GM21619 (cell line): Measurements from ENCODE around the gene SRGAP3.

Experiments
- ATAC-seq: cut with Tn5 transposase; IDR thresholded peaks from one replicate; pipeline ENCODE4 v1.9.1; 2021; ENCODE audit not compliant: unreplicated experiment

Gene SRGAP3

GRCh38 chr3:9066775-9067174 lies 182.7 kb downstream of the SRGAP3 start:
- no peak for ATAC-seq

GRCh38 chr3:9066141-9066540 lies 183.3 kb downstream of the SRGAP3 start:
- no peak for ATAC-seq

- no peak for ATAC-seq
Measured at GRCh38 chr3:9064850-9065249, 184.6 kb downstream of the SRGAP3 start.

- ATAC-seq: no peak
Measured at GRCh38 chr3:9064251-9064650, 185.2 kb downstream of the SRGAP3 start.

DNA sequence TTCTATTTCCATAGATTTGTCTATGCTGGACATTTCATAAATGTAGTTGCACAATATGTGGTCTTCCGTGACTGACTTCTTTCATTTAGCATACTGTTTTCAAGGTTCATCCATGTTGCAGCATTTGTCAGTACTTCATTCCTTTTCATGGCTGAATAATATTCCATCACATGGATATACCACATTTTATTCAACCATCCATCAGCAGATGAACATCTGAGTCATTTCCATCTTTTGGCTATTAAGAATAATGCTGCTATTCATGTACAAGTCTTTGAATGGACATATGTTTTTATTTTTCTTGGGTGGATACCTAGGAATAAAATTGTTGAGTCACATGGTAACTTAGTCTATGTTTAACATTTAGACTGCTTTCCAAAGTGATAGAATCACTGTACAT lies 186.9 kb downstream of the SRGAP3 start:
- ATAC-seq: no peak

DNA sequence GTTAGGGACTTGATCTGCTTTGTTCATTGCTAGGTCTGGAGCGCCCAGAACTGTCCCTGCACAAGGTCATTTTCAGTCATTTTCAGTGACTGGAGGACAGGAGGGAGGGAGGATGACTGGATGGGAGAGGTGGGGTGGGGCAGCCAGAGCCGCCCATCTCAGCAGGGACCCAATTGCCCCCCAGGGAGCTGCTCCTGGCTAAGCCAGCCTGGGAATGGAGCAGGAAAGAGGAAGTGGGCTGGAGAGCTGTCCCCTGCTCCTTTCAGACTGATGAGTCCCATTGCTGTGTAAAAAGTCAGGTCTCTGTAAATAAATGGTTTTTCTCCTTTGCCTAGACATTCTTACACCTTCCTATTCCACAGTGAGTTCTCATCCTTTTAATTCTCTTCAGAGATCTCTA lies 187.8 kb downstream of the SRGAP3 start:
- ATAC-seq: no peak

DNA sequence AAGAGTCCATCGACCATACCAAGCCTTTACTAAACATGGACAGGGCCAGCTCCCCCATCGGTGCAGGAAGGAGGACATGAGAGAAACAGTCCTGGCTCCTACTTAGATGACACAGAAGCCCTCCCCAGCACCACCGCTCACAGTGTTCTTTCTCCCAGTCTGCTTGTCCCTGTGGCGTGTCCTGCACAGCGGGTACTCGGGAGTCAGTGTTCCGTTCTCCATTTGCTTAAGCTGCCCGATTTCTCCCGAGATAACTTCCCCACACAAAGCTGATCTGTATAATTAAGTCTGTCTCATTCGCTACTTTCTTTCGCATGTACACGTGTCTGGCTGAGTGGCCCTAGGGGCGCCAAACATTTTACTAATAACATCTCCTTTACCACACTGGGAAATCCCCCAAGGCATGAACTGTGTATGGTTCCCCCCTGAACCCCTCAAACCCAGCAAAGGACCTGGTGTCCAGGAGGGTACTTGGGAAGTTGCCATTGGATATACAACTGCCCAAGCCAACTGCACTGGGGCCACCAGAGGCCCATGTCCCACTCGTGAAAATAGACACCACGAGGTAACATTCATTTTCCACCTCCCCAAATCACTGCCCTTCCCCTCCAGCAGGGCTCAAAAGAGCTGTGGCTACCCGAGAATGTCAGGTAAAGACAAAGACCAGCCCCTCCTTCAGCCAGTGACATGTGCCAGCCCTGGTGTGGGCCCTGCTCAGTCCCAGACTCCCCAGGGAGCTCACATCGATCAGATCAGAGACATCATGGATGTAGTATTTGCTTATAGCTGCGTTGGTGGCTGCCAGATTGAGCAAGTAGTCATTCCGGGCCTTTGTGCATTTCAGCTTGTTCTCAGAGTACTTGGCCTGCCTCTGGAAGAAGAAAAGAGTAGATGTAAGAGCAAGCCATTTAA lies 189.7 kb downstream of the SRGAP3 start:
- ATAC-seq: no peak

DNA sequence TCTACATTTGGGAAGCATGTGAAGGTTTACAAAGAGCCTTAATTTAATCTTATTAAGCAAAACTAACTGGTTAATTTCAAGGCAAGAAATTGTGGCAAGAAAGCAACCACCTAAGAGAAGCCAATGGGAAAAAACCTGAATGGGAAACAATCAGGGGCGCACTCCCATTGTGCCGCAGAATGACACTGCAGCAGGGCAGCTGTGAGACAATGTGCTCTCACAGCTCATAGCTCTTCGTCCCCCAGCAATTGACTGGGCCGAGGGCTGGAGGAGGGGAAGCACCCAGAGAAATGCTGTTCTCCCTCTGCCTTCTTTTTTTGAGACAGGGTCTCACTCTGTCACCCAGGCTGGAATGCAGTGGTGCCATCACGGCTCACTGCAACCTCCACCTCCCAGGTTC lies 192.9 kb downstream of the SRGAP3 start:
- no peak for ATAC-seq

DNA sequence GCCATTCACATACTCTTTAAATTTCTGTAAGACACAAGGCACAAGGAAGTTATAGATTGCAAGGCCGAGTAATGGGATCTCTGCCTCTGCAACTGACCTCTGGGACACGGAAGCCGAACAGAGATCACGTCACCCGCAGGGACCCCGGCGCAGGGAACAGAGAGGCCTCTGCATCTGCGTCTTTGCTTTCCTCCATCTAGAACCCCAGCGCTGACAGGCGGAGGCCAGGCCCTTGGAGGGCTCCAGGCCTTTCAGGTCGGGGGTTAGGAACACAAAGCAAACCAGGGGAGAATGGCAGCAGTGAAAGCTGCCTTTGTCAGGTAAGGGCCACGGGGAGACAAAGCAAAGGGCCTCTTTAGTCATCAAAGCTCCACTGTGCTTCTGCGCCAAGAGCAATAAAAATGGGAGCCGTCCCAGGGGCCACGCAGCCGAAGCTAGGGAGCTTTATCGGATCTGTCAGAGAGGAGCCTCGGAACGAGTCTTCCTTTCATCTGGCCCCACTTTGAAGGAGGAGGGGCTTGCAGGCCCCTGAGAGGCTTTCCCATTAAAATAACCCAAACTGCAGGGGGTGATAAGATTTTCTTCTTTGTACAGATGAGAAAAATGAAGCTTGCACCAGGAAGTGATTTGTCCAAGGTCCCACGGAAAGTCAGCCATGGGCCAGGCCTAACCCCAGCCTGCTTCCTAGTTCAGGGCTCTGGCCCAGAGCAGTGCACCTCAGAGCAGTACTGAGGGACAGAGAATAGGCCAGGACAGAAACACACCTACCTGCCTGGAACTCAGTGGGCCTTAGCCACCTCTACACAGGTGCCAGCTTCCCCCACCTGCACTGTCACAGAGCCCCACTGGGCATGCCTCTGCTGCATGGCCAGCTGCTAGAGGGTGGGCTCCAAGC lies 201.7 kb downstream of the SRGAP3 start:
- ATAC-seq: no peak

DNA sequence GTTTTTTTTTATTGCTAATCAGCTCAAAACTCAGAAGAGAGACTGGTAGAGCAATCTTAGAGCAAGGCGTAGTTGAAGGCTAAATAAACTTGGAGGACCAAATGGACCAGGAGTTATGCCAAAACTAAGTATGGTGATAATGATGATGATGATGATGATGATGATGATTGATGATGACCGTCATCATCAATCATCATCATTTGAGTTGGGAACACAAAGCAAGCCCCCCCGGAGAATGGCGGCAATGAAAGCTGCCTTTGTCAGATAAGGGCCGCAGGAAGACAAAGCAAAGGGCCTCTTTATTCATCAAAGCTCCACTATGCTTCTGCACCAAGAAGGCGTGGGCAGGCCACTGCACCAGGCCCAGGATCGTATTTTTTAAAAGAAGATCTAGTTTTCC lies 204.1 kb downstream of the SRGAP3 start:
- ATAC-seq: no peak

DNA sequence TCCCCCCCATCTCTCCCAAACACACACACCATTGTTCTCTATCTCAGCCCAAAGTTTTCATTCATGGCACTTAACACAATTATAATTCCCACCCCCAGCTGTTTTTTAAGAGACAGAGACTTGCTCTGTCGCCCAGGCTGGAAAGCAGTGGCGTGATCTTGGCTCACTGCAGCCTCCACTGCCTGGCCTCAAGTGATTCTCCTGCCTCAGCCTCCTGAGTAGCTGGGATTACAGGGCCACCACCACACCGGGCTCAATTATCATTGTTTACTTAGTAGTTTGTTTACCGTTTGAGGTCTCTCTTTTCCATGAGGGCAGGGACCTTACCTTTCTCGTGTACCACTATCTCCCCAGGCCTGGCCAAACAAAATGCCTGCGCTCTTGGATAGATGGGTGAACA lies 206.4 kb downstream of the SRGAP3 start:
- ATAC-seq: no peak

GRCh38 chr3:9041626-9042025 lies 207.8 kb downstream of the SRGAP3 start:
- no peak for ATAC-seq

DNA sequence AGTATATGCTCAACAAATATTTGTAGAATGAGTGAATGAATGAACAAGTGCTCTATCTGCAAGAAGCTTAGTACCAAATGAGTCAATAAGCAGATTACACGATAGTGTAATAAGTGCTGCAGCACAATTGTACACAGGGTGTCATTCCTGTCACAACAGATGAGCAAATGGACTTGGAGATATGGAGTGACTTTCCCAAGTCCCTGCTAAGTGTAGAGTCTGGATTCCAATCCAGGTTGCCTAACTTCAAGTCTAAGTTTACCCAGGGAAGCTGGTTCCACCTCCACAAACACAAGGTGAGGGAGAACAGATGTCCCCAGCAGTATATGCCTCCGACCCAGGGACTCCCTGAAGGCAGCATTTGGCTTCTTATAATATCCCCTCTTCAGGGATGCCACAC lies 208.4 kb downstream of the SRGAP3 start:
- no peak for ATAC-seq

DNA sequence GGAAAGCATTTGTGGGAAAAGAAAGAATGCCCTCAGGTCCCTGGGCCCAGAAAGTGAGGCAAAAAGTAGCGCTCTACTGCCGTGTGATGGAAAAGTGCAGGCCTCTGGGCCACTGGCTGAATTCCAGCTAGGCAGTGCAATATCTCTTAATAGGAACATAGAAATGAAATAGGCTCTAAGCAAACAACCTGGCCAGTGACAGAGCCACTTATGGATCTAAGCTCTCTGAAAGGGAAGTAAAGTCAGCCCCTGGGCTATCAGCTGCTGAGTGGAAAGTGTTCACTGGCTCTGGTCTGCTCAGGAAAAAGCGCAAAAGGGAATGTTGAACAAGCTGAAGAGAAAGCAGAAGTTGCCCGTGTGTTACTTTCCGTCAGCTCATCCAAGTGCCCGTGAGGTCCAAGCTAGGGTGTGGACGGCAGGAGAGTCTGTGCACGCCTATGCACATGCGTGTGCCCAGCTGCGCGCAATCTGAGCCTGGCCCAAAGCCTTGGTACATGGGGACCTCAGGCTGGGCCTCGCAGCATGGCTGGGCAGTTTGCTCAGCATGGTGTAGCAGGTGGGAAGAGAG lies 212.2 kb downstream of the SRGAP3 start:
- no peak for ATAC-seq

GRCh38 chr3:9036404-9037131 lies 212.9 kb downstream of the SRGAP3 start:
- no peak for ATAC-seq

GRCh38 chr3:9035961-9036360 lies 213.5 kb downstream of the SRGAP3 start:
- ATAC-seq: no peak

DNA sequence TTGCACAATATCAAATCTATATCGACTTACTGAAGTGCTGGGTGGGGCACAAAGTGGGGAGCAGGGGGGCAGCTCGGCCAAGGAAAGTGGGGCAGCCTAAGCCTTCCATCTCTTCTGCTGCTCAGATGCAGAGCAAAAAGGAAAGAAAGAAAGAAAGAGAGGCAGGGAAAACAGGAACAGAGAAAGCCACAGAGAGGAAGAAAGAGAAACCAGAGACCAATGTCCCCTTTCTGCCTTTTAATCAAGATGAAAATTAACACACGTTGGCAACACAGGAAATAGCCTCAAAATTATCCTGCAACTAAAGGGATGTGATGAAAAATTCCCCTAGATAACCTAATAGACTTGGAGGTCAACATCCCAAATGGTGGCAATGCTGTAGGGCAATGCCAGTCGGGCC lies 214.0 kb downstream of the SRGAP3 start:
- ATAC-seq: no peak

DNA sequence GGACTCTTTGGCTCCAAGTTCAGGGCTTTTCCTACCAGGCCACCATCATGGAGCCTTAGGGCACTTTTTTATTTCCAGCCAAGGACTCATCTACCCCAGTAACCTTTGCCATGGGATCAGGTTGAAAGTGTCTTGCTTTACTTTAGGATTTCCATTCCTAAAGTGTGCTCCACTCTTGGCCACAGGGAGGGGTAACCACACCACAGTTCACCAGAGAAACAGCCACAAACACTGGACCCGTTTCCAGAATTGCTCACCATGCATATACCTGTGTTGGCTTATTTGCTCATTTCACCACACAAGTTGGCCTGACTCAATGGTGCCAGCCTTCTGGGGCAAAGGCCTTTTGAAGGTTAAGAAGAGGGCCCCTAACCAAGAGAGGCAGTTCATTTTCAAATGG lies 215.6 kb downstream of the SRGAP3 start:
- no peak for ATAC-seq

GRCh38 chr3:9032231-9032777 lies 217.1 kb downstream of the SRGAP3 start:
- ATAC-seq: no peak

GRCh38 chr3:9030034-9030433 lies 219.4 kb downstream of the SRGAP3 start:
- ATAC-seq: no peak

DNA sequence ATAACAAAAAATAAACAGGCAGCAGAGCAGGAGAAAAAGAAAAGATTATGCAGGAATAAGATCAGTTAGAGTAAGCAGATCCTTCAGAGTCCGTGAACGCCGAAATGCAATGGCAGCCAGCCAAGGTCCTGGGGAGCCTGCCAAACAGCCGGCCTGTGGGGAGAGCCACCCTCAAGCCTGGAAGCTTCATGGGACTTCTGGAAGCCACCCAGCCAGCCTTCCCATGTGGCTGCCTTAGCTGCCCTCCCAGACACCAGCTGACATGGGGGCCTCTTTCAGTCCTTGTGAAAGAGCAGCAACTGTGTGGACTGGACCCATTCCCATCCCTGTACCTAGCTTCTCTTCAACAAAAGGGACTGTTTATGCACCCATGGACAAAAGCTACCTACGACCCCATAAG lies 221.3 kb downstream of the SRGAP3 start:
- ATAC-seq: no peak
